CD8-positive, alpha-beta memory T cell (primary cell): Measurements from ENCODE around the gene ADAMTS2. TPM values are rescaled to one million over a fixed set of nuclear protein-coding genes. Genes with fewer than 3 reads are reported as not detected.
A peak's percentile ranks its signal among the peaks of the same experiment; 100 is the strongest.

Source experiments
- CTCF ChIA-PET: fragments of 350-600 bp; sonication (Branson Sonifier 250); formaldehyde crosslinking; loops from one replicate; lab custom pipeline; 2021; ENCODE audit warnings: antibody characterized with exemption; lab: Charles Lee
- POLR2A ChIA-PET: fragments of 350-600 bp; sonication (Branson Sonifier 250); formaldehyde crosslinking; loops from one replicate; lab custom pipeline; 2021; ENCODE audit warnings: antibody characterized with exemption; lab: Charles Lee
- DNase-seq, 5 donors: peaks; one replicate each; pipeline versions ENCODE4 v3.0.0 to v3.0.0-alpha.2; 2020 to 2022; ENCODE audit warnings: mixed read lengths in 1 of 5
- H3K27ac ChIP-seq: one replicate; pipeline ENCODE4 v1.7.0; 2013; ENCODE audit warnings: low read depth, mild to moderate bottlenecking, low read length, moderate library complexity
- H3K27me3 ChIP-seq: 2 replicates; pipeline ENCODE4 v1.7.0; 2013; ENCODE audit warnings: low read length, mild to moderate bottlenecking; ENCODE audit not compliant: insufficient read depth, poor library complexity, severe bottlenecking
- H3K36me3 ChIP-seq: 2 replicates; pipeline ENCODE4 v1.7.0; 2013; ENCODE audit warnings: mild to moderate bottlenecking, low read length, moderate library complexity; ENCODE audit not compliant: insufficient read depth
- H3K4me1 ChIP-seq: 2 replicates; pipeline ENCODE4 v1.7.0; 2013; ENCODE audit warnings: mild to moderate bottlenecking, low read length, moderate library complexity; ENCODE audit not compliant: insufficient read depth
- H3K4me3 ChIP-seq: 2 replicates; pipeline ENCODE4 v1.7.0; 2013; ENCODE audit warnings: mild to moderate bottlenecking, low read length
- H3K9me3 ChIP-seq: 2 replicates; pipeline ENCODE4 v1.7.0; 2013; ENCODE audit warnings: mild to moderate bottlenecking, low read length
- H3K27ac Mint-ChIP-seq, 8 donors: one replicate each; pipeline ENCODE4 v1.8.0; 2020 to 2021; ENCODE audit warnings: mixed read lengths in 8 of 8, mild to moderate bottlenecking in 6 of 8, inconsistent platforms in 3 of 8, moderate library complexity in 3 of 8
- H3K27me3 Mint-ChIP-seq, 2 donors: one replicate each; pipeline ENCODE4 v1.8.0; 2020 to 2021; ENCODE audit warnings: mixed read lengths in 2 of 2, mild to moderate bottlenecking in 1 of 2, moderate library complexity in 1 of 2
- H3K36me3 Mint-ChIP-seq, 3 donors: one replicate each; pipeline ENCODE4 v1.8.0; 2020 to 2021; ENCODE audit warnings: mixed read lengths in 3 of 3, inconsistent platforms in 1 of 3, mild to moderate bottlenecking in 1 of 3
- H3K4me1 Mint-ChIP-seq, 3 donors: one replicate each; pipeline ENCODE4 v1.8.0; 2020 to 2021; ENCODE audit warnings: mixed read lengths in 3 of 3, inconsistent platforms in 1 of 3, mild to moderate bottlenecking in 1 of 3
- H3K4me3 Mint-ChIP-seq, 7 donors: one replicate each; pipeline ENCODE4 v1.8.0; 2020 to 2021; ENCODE audit warnings: mixed read lengths in 7 of 7, mild to moderate bottlenecking in 6 of 7, moderate library complexity in 4 of 7, inconsistent platforms in 2 of 7
- H3K9me3 Mint-ChIP-seq, 5 donors: one replicate each; pipeline ENCODE4 v1.8.0; 2020 to 2022; ENCODE audit warnings: mixed read lengths in 5 of 5, mild to moderate bottlenecking in 3 of 5, moderate library complexity in 2 of 5, inconsistent platforms in 1 of 5
- polyA plus RNA-seq: library from polyadenylated mRNA; unstranded; fragments of 300-500 nt; fragmentation: Illumina TruSeq; gene quantifications from one replicate; pipeline ENCODE4 v1.2.3, GENCODE V29; 2021
- total RNA-seq, 2 experiments: library from RNA; stranded (reverse); gene quantifications; one replicate each; pipeline ENCODE4 v1.2.3, GENCODE V29; 2021

The ADAMTS2 gene
- total and polyA plus RNA-seq, 3 experiments from 2014 or later: not detected

DNA sequence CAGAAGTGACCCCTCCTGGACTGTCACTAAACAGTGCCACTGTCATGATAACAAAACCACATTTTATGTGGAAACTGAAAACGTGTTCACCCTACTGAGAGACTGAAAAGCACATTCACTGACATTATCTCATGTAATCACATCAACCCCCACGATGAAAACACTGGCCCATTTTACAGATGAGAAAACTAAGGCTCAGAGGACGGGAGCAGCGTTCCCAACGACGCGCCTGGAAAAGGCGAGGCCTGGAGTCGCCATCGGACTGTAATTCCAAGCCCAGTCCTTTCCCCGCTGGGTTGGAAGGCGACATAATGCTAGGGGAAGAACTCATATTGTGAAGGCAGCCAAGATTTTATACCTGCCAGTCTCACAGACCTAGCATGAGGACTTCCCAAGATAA lies 140.0 kb downstream of the ADAMTS2 start:
- H3K27me3 Mint-ChIP-seq: no peaks in the 10 kb centered on the region
- ChIA-PET CTCF (no interaction called here), POLR2A (no interaction called here)
- Histone ChIP-seq H3K4me1 (no peaks in the 10 kb centered on the region), H3K36me3 (no peaks in the 10 kb centered on the region), H3K9me3 (no peaks in the 10 kb centered on the region), H3K27me3 (no peaks in the 10 kb centered on the region), H3K27ac (no peak overlapping the region), H3K4me3 (no peak overlapping the region)
- H3K9me3 Mint-ChIP-seq: no peaks in the 10 kb centered on the region
- peak overlapping the region in 1 of 8 donors; percentile 62 for H3K27ac Mint-ChIP-seq
- no peak overlapping the region for H3K4me3 Mint-ChIP-seq
- no peak for DNase-seq
- no peaks in the 10 kb centered on the region for H3K36me3 Mint-ChIP-seq
- no peaks in the 10 kb centered on the region for H3K4me1 Mint-ChIP-seq

- no peaks in the 10 kb centered on the region for H3K27me3 Mint-ChIP-seq
- CTCF ChIA-PET: no interaction called here
Measured at GRCh38 chr5:179204572-179204971, 140.7 kb downstream of the ADAMTS2 start.

DNA sequence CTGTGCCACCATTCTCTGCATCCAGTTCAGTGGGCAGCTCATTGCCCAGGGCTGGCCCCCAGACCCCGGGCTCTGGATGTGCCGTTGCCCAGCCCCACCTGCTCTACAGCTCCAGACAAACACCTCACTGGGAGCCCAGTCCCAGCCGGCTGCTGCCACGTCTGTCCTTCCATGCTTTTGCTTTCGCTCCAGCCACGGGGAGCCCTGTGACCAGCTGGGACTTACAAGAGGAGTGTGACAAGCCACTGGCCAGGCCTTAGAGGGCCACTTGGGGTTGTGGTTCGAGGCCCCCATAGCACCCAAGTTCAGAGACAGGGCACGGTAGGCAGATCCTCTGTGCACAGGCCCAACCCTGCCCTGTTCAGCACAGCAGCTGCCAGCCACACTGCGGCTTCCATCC lies 142.0 kb downstream of the ADAMTS2 start:
- Histone ChIP-seq H3K27me3 (no peaks in the 10 kb centered on the region), H3K4me3 (no peak overlapping the region), H3K36me3 (no peaks in the 10 kb centered on the region), H3K27ac (no peak overlapping the region), H3K9me3 (no peaks in the 10 kb centered on the region), H3K4me1 (no peaks in the 10 kb centered on the region)
- no peaks in the 10 kb centered on the region for H3K9me3 Mint-ChIP-seq
- DNase-seq: no peak
- H3K27me3 Mint-ChIP-seq: no peaks in the 10 kb centered on the region
- H3K27ac Mint-ChIP-seq: no peak overlapping the region
- no peaks in the 10 kb centered on the region for H3K36me3 Mint-ChIP-seq
- H3K4me3 Mint-ChIP-seq: no peak overlapping the region
- CTCF ChIA-PET: no interaction called here
- POLR2A ChIA-PET: no interaction called here
- no peaks in the 10 kb centered on the region for H3K4me1 Mint-ChIP-seq

More at GRCh38 chr5:179204572-179204971, 140.7 kb downstream of the ADAMTS2 start:
- no peak overlapping the region for H3K4me3 Mint-ChIP-seq
- H3K9me3 ChIP-seq: no peaks in the 10 kb centered on the region
- no peaks in the 10 kb centered on the region for H3K36me3 ChIP-seq
- POLR2A ChIA-PET: no interaction called here
- no peaks in the 10 kb centered on the region for H3K36me3 Mint-ChIP-seq
- no peak overlapping the region for H3K27ac Mint-ChIP-seq
- peak in 1 of 5 donors; percentile 29 for DNase-seq
- H3K27ac ChIP-seq: no peak overlapping the region
- no peak overlapping the region for H3K4me3 ChIP-seq
- no peaks in the 10 kb centered on the region for H3K4me1 ChIP-seq
- no peaks in the 10 kb centered on the region for H3K9me3 Mint-ChIP-seq
- no peaks in the 10 kb centered on the region for H3K4me1 Mint-ChIP-seq
- no peaks in the 10 kb centered on the region for H3K27me3 ChIP-seq

- H3K36me3 Mint-ChIP-seq: no peaks in the 10 kb centered on the region
- H3K4me3 Mint-ChIP-seq: no peak overlapping the region
- no peaks in the 10 kb centered on the region for H3K9me3 ChIP-seq
- ChIA-PET CTCF (no interaction called here), POLR2A (no interaction called here)
- H3K4me1 Mint-ChIP-seq: no peaks in the 10 kb centered on the region
- H3K4me3 ChIP-seq: no peak overlapping the region
- no peaks in the 10 kb centered on the region for H3K27me3 ChIP-seq
- no peaks in the 10 kb centered on the region for H3K9me3 Mint-ChIP-seq
- no peak overlapping the region for H3K27ac ChIP-seq
- H3K4me1 ChIP-seq: no peaks in the 10 kb centered on the region
- H3K27me3 Mint-ChIP-seq: no peaks in the 10 kb centered on the region
- DNase-seq: no peak
- no peak overlapping the region for H3K27ac Mint-ChIP-seq
- H3K36me3 ChIP-seq: no peaks in the 10 kb centered on the region
Measured at GRCh38 chr5:179201986-179202385, 143.3 kb downstream of the ADAMTS2 start.

DNA sequence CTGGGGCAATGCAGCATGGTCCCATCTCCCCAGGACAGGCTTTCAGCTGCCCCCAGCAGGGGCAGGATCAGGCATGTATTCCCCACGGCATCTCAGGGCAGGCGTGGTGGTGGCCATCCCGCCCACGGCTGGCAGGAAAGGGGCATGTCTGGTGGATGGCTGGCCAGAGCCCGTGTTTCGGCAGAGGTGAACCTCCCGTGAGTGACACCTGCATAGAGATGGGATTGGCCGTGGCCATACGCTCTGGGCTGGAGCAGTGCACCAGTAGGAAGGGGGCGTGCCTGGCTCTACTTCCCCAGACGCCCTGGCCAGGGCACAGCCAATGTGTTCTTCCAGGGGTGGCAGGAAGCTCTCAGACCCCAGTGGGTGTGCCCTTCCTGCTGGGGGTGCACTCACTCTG lies 146.0 kb downstream of the ADAMTS2 start:
- POLR2A ChIA-PET: no interaction called here

GRCh38 chr5:179198825-179199224 lies 146.4 kb downstream of the ADAMTS2 start:
- H3K27me3 ChIP-seq: no peaks in the 10 kb centered on the region
- CTCF ChIA-PET: no interaction called here
- POLR2A ChIA-PET: no interaction called here
- no peaks in the 10 kb centered on the region for H3K27me3 Mint-ChIP-seq
- no peak overlapping the region for H3K27ac Mint-ChIP-seq
- no peaks in the 10 kb centered on the region for H3K9me3 ChIP-seq
- H3K36me3 Mint-ChIP-seq: no peaks in the 10 kb centered on the region
- H3K36me3 ChIP-seq: no peaks in the 10 kb centered on the region
- DNase-seq: no peak
- no peaks in the 10 kb centered on the region for H3K4me1 ChIP-seq
- no peaks in the 10 kb centered on the region for H3K4me1 Mint-ChIP-seq
- no peak overlapping the region for H3K27ac ChIP-seq
- no peaks in the 10 kb centered on the region for H3K9me3 Mint-ChIP-seq
- H3K4me3 Mint-ChIP-seq: no peak overlapping the region
- H3K4me3 ChIP-seq: no peak overlapping the region

More for the DNA sequence above, 146.0 kb downstream of the ADAMTS2 start:
- no peaks in the 10 kb centered on the region for H3K36me3 Mint-ChIP-seq
- no peaks in the 10 kb centered on the region for H3K9me3 ChIP-seq
- CTCF ChIA-PET: no interaction called here
- no peaks in the 10 kb centered on the region for H3K9me3 Mint-ChIP-seq
- no peak overlapping the region for H3K4me3 ChIP-seq
- H3K36me3 ChIP-seq: no peaks in the 10 kb centered on the region
- no peaks in the 10 kb centered on the region for H3K27me3 Mint-ChIP-seq
- H3K4me3 Mint-ChIP-seq: no peak overlapping the region
- no peaks in the 10 kb centered on the region for H3K4me1 ChIP-seq
- no peaks in the 10 kb centered on the region for H3K27me3 ChIP-seq
- no peak overlapping the region for H3K27ac Mint-ChIP-seq
- no peaks in the 10 kb centered on the region for H3K4me1 Mint-ChIP-seq
- no peak overlapping the region for H3K27ac ChIP-seq
- DNase-seq: no peak

DNA sequence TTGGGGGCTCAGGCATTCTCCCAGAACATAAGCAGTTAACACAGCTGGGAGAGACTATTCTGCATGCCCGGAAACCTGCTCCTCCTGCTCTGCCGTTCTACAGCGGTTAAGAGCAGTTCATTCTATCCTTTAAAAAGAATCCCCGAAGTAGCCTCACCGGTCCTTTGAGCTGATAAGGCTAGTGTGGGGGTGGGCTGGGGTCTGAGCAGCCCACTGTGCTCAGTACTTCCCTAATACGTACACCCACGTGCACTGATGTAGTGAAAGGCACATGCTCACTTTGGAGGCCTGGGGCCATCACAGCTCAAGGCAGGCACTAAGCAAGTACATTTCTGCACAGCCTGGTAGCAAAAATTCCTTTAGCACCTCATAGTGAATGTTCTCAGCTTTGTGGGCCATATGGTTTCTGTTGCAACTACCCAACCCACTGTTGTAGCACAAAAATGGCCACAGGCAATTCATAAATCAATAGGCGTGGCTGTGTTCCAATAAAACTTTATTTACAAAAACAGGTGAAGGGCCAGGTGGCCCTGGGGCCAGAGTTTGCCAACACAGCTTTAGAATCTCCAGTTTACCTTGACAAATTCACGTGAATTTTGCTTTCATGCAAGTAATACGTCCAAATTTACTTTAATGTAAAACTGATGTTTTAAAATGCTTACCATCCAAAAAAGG lies 148.7 kb downstream of the ADAMTS2 start:
- no peaks in the 10 kb centered on the region for H3K9me3 Mint-ChIP-seq
- Histone ChIP-seq H3K4me3 (no peak overlapping the region), H3K27me3 (no peaks in the 10 kb centered on the region), H3K4me1 (no peaks in the 10 kb centered on the region), H3K27ac (no peak overlapping the region), H3K36me3 (no peaks in the 10 kb centered on the region), H3K9me3 (no peaks in the 10 kb centered on the region)
- peaks cover 0 to 2% of the 10 kb centered on the region in 2 donors for H3K27me3 Mint-ChIP-seq
- H3K27ac Mint-ChIP-seq: no peak overlapping the region
- H3K4me1 Mint-ChIP-seq: no peaks in the 10 kb centered on the region
- ChIA-PET POLR2A (no interaction called here), CTCF (no interaction called here)
- H3K36me3 Mint-ChIP-seq: no peaks in the 10 kb centered on the region
- no peak for DNase-seq
- no peak overlapping the region for H3K4me3 Mint-ChIP-seq

DNA sequence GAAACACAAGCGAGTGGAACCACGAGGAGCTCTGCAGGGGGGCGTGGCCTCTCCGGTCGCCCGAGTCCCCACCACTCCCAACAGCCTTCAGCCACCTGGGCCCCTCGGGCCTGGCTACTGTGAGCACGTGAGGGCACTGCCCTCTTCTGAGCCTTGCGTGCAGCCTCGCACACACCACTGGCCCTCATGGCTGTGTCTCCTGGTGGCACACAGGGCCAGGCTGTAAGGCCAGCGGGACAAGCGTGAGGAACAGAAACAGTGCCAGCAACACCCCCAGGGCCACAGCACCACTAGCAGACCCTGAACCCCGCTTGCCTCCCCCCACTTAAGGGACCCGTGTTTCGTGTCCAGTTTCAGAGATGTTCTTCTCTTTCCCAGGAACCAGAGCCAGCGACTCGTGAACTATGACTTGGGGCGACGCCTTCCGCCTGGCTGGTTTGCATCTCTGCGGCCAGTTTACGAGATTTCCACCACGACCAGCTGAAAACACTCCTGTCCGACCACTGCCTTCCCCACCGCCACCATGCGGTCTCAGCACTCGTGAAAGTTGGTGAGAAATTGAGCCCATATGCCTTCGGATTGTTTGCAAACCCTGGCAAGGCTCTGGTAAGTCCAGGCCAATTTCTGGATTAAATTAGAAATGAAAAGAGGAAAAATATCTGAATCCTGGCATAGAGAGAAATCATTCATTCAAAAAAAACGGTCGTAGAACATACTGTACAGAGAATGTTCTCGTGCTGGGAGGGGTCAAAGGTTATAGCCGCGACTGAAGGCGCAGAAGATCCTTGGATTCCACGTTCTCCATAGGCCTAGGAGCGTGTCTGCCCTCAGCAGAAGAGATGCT lies 149.5 kb downstream of the ADAMTS2 start:
- CTCF ChIA-PET: no interaction called here
- Histone ChIP-seq H3K36me3 (no peaks in the 10 kb centered on the region), H3K4me3 (no peak overlapping the region), H3K9me3 (no peaks in the 10 kb centered on the region), H3K4me1 (no peaks in the 10 kb centered on the region), H3K27ac (no peak overlapping the region), H3K27me3 (no peaks in the 10 kb centered on the region)
- Mint-ChIP-seq H3K27me3 (peaks cover 0 to 2% of the 10 kb centered on the region in 2 donors), H3K4me3 (no peak overlapping the region), H3K4me1 (no peaks in the 10 kb centered on the region), H3K27ac (no peak overlapping the region), H3K36me3 (no peaks in the 10 kb centered on the region), H3K9me3 (no peaks in the 10 kb centered on the region)
- DNase-seq: no peak
- POLR2A ChIA-PET: no interaction called here
